HCEC 1CT (cell line): ENCODE results near the gene PIGA.

ENCODE experiments used
- DNase-seq: peaks from one replicate; pipeline ENCODE4 v3.0.0-alpha.2; 2017

PIGA gene, protein sequence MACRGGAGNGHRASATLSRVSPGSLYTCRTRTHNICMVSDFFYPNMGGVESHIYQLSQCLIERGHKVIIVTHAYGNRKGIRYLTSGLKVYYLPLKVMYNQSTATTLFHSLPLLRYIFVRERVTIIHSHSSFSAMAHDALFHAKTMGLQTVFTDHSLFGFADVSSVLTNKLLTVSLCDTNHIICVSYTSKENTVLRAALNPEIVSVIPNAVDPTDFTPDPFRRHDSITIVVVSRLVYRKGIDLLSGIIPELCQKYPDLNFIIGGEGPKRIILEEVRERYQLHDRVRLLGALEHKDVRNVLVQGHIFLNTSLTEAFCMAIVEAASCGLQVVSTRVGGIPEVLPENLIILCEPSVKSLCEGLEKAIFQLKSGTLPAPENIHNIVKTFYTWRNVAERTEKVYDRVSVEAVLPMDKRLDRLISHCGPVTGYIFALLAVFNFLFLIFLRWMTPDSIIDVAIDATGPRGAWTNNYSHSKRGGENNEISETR

DNA sequence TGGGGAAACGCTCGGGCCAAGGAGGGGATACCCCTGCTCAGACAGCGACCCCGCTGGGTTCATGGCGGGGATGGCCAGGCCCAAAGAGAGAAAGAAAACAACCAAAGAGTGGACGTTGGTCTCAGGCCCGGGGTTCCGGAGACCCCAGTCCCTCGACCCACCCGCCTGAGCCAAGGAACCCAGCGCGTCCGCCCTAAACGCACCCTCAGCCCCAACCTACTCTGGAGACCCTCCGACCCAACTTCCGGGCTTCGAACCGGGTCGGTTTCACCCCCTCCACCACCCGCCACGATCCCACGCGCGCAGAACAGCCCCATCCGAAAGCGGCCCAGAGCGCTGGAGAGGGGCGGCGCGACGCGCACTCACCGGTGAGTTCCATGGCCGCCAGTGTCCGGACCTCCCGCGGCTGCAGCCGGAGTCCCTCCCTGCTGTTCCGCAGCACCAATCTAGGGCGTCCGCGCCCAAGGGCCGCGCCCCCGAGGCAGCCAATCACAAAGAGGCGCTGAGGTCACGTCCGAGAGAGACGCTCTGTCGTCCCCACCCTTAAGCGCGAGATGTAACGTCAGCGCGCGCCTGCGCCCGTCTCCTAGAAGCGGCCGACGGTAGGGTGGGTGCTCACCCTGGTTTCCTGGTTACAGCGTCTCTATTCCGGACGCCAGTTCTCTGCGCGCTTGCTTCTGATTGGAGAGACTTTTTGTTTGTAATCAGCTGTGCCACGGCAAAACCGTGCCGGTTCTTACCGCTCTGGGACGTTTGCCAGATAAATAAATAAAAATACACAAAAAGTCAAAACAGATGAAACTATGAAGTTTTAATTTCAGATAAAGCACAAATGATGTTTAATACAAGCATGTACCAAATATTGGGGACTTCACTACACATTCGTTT is at the start of gene PIGA:
PIGA (minus strand) TSS at position 389 of the 888 bp plus-strand sequence. CDS start 3,593 bp downstream, outside the sequence.
- DNase-seq = peak; percentile 94

DNA sequence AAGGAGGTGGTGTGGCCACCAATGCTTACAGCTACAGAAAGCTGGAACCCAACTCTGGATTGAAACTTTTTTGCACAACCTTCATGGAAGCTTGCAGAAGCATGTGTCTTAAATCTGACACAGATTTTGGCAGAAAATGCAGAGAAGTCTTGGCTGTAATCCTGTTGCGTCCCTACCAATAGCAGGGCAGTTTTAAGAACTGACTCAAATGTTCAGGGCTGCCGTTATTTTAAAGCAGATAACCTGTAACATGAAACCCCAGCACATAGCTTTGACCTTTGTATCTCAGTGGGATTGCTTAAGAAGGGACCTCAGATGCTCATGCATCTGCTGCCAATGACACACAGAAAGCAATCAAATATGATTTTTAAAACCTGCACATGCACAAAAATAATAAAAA is 49.0 kb upstream of the PIGA start, which contains the start of gene VEGFD:
VEGFD (minus strand) TSS at position 110 of the 400 bp plus-strand sequence. CDS start 467 bp downstream, outside the sequence.
- peak; percentile 64 for DNase-seq

DNA sequence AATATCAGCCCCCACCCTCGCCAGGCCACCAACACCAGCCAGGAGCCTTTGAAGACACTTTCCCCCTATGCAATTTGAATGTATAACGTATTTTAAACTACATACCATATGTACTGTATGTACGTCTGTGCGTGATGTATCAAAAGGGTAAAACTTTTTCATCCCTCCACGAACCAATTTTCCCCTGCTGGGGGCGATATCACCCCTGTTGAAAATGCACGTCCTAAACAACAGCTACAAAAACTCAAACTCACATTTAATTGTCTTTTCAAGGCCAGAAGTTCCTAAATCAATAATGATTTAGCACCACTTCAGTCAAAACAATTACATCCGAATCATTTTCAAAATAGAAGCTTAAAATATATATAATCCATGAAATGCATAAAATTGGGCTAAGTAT is 47.5 kb upstream of the PIGA start:
- no peak for DNase-seq

DNA sequence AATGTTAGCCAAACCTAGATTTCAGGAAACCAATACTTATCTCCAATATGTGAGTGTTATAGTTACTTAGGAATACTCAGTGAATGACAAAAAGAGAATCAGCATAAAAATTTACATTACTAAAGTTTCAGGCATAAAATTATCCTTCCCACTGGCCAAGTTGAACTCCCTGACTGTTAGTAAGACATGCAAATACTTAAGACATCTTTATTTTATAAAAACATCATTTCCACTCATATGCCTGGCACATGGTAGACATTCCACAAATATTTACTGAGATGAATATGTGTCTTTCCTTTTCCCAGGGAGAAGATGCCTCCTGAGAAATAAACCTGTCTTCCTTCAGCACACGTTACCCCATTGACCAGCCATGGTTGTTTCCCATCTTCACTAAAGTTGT is 41.6 kb upstream of the PIGA start:
- DNase-seq = no peak

DNA sequence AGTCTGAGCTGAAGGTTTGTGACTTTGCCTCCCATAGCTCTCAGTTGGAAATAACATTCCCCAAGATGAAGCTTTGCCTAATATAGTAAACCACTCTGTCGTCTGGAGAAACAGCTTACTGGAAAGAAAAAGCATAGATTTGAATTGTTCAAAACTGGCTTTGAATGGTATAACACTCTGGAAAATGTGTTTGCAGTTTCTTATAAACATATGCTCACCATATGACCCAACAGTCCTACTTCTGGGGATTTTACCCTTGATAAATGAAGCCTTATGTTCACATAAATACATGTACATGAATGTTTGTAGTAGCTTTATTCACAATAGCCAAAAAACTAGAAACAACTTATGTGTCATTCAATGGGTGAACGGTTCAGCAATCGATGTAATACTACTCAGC is 38.7 kb upstream of the PIGA start:
- DNase-seq = no peak

DNA sequence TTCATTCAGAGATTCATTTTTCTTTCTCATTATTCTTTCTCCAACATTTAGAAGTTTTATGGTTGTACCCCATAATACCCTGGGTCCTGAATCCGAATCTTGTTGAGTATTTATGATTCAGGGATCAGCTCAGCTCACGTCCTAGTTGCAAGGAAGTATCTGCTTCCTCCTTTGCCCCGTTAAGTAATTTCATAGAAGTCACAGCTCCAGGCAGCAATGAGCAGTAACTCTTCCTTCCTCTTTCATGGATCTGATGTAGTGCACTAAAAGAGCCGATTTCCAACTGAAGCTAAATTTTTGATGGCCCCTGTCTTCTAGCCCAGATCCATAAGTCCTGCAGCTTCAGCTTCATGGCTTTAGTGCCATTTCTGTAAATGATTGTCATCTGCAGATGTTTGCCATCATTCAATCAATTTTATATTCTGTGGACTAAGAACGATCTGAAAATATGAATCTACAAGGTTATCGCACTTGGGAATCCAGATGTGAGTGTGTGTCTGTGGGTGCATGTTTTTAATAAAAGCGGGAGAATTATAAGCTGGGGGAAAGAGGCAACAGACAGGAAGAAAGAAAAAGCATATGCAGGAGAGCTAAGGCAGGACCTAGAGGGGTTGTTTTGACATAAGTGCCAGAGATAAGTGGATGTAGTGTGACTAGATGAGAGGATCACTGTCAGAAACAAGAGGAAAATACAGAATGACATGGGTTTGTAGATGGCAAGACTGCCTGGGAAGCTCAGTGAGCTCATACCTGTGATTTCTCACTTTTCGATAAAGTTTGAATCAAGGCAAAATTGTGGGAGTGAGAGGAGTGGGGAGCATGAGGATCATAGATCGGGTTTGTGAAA is 31.4 kb upstream of the PIGA start:
- no peak for DNase-seq

DNA sequence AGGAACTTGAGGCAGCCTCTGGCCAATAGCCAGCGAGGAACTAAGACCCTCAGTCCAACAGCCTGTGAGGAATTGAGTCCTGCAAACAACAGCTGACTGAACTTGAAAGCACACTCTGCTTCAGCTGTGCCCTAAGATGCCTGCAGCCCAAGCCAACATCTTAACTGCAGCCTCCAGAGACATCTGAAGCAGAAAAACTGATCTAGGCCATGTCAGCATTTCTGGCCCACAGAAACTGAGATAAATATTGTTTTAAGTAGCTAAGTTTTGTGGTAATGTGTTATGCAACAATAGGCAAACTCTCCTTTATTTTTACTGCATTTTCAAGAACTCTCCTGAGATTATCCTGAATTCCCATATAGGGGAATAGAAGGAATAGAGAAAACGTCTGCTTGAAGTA is 24.4 kb upstream of the PIGA start:
- DNase-seq = no peak

DNA sequence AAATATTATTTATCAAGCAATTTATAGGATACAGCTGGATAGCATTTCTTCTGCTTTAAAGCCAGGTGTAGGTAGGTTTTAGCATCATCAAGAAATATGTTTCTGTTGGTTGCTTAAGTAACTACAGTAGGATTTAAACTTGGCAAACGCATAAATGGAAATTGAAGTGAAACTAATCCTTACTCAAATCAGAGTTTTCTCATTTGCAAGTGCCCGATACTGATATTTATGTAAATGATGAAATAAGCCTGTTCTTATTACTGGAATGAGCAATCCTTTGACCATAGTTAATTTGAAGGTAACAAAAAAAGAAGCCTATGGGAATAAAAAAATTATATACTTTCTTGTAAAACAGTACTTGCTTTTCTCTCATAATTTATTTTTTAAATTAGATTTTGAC is 23.2 kb upstream of the PIGA start:
- no peak for DNase-seq

DNA sequence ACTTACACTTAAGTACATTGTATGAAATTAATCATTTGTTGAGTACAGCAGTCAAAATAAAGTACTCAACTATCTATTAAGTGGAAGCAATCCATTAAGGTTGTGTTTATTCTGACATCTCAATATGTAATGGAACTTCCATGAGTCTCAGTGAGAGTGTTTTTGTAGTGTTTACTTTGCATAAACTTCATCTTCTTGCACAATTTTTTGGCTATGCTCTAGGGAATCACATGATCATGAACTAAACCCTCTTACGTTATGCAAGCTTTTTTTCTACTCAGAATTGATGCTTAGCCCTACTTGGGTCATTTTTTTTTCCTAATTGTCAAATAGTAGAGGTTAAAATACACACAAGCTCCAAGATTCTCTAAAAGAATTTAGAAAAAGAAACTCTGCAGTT is 21.1 kb upstream of the PIGA start:
- DNase-seq = peak; percentile 51

DNA sequence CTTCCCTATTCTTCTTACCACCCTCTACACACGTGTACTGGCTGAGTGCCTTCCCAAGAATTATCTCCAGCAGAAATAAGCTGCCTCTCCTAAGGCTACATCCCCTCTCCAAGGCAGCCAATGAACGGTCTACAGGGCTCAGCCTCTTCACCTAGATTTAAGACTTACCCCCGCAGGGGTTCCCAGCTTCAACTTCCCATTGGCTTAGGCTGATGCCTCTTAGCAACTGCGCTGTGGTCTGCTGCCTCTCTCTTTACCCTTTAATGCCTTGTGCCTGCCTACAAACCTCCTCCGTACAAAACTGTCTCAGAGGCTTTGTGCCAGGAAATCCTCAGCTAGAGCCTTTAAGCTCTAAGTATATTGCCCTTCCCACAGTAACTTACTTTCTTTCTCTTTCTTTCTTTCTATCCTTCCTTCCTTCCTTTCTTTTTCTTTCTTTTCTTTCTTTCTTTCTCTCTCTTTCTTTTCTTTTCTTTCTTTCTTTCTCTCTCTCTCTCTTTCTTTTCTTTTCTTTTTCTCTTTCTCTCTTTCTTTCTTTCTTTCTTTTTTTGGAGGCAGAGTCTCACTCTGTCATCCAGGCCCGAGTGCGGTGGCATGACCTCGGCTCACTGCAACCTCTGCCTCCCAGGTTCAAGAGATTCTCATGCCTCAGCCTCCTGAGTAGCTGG is 15.1 kb upstream of the PIGA start:
- DNase-seq = no peak

DNA sequence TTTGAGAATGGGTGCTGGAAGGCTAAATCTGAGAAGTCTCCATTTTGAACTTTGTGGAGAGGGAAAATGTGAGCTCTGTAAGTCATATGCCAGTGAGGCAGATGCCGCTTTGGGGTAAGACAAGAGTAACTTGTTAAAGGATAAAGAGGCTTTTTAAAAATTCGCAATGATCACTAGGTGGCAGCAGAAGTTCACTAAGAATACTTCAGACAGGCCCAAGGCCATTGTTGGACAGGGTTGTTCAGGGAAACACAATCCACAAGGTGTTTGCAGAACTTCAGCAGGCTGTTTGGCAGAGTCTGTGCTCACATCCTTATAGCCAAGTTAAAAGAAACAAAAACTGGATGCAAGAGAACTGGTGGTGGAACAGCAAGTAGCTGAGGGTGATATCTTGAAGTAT is 13.7 kb upstream of the PIGA start:
- DNase-seq = peak; percentile 20

DNA sequence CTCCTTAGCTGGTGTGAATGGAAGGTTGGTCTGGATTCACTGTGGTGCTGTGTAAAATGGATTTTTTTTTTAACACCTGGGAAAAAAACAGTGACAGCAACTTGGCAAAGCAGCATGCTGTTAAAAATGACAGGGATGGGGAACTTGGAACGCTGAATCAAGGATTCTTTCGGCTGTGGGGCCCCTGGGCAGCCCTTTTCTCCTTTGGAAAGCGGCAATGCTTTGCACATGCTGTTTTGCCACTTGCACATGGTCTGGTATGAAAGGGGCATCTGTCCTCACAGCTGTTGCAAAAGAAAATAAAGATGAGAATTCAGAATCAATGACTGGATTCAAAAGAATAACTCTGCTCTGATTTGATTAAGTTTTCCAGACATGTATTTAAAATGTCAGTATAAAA is 10.7 kb upstream of the PIGA start:
- no peak for DNase-seq

DNA sequence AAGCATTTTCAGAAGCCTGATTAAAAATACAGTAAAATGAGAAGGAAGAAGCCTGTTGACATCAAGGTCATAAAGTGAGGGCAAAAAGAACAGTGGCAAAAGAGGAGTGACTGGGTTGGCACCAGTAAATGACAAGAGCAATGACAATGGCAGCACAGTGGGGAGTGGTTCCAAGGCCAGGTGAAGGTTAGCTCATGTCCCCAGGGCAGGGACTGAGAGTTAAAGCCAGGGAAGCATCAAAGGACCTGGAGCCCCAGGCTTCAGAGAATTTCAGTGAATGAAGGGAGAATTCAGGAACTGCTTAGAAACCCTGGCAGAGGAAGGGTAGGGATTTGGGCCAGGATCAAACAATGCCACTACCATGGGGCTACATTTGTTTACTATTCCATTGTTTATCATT is 8.8 kb upstream of the PIGA start:
- DNase-seq = no peak

DNA sequence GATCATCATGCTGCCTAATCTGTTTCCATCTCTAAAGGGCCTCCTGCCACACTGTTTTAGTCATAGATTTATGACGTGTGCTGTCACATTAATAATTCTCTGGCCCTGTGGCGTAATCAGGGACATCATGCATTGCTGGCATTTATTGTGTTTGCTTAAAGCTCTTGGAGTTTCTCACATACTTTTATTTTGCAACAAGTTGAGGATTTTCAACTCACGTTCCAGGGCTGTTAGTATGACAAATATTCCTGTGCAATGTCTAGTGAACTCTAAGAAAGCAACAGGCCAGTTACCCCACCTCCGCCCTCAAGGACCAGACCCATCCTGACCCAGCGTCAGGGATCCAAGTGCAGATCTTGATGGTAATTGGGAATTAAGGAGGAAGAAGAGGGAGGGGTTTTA is 7.8 kb upstream of the PIGA start:
- DNase-seq = peak; percentile 32

DNA sequence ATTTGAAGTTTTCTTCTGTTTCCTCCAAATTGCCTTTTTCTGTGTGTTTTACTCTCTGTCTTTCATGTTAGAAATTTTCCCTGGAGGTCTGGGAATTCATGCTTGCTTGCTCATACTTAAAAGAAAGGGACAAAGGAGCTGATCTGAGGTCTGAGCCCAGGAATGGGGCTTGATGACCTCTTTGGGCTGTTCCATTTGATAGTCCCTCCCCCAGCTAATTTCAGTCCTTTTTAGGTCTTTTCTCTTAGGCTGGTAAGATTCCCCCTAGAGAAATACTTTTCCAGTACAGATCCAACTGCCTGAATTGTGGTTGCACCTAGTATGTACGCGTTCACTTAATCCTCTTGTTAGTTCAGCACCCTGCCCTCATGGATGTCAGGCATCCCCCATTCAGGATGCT is 5.5 kb upstream of the PIGA start:
- DNase-seq = no peak

DNA sequence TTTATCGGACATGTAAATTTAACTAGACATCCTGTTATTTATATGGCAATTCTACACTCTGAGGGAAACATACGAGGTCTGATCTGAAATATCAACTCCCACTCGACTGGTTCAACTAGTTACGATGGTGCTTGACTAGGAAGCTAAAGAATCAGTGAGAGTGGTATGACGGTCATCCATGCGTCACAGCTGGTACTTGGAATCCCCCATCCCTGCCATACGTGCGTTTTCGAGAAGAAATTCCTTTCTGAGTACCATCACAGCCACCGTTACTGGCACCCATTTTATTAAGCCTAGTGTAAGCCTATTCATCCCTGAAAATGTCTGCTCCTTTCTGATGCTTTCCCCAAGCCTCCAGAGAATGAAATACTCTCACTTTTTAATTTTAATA is 695 bp upstream of the PIGA start:
- peak; percentile 3 for DNase-seq

DNA sequence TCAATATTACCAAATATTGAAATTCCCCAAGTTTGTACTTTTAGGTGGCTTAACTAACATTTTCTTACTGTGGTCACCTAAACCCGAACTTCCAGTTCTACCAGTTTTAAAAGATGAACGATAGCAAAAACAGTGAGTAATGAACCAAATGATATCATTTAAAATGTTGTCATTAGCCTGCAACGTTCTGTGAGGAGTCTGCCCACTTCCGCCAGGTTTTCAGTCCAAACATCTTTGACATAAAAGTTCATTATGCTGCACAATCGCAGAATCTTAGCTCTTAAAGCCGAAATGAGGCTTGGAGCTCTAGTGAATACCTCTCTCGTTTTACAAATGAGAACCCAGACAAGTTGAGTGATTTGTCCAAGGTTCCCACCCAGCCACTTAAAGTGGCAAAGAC is 762 bp downstream of the PIGA start:
- DNase-seq = peak; percentile 28

DNA sequence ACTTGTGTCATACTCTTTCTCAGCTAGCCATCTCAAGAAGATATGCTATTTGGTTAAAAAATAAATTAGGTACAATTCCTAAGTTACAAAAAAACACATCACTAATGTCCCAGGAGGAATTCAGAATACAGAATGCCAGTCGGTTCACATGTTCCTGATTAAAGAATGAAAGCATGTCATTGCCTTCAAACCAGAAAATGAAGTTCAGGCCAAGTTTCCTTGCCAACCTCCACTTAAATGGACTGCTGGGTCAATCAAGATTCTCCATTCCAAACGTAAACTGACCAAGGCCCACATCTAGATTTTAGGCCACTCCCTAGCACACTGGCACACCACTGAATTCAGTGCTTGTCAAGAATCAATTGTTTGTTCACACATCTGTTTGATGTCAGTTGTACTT is 6.5 kb downstream of the PIGA start:
- no peak for DNase-seq

DNA sequence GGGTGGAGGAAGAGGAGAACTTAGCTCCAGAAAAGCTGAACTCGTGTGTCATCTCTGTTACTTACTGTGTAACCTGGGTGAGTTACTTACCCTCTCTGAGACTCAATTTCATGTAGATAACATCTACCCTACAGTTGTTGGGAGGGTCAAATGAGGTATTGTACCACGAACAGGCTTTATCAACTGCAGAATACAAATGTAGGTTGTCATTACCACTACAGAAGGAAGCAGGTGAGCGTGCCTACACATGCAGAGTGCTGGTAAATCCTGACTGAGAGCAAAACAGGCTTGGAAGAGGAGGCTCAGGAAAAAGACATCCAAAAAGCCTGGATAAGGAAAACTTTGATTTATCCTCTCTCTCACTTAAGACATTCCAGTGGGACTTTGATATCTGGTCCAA is 7.2 kb downstream of the PIGA start:
- DNase-seq = no peak

DNA sequence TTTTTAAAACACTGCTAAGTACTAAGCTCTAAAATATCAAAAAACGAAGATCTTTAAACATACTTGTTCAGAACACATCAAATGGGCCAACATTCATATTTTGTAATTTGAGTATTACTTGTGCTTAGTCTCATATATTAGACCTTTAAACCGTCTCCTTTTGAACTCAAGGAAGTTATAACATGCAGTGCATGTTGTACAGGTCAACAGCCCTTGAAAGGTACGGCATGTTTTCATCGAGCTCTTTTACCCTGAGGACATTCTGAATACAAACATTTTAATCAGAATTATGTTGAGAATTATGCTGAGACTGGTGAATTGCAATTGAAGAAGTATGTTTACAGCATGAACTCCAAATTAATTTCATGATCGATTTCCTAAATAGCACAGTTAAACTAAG is 12.9 kb downstream of the PIGA start:
- DNase-seq = no peak

DNA sequence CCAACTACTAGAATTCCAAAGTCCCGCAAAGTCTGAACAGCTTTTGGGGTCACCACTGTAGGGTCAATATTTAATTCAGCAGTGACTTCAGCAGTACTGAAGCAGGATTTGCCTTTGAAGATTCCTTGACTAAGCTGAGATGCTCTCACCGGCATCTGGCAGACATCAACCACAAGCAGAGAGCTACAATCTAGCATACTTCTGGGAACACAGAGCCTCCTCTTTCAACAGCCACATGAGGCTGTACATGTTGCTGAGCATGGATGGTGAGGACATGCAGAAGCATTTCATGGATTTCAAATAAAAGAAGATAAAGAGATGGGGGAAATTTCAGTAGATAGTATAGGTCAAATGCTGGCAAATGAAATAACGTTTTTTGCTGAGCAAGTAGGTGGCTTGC is 13.3 kb downstream of the PIGA start:
- no peak for DNase-seq

DNA sequence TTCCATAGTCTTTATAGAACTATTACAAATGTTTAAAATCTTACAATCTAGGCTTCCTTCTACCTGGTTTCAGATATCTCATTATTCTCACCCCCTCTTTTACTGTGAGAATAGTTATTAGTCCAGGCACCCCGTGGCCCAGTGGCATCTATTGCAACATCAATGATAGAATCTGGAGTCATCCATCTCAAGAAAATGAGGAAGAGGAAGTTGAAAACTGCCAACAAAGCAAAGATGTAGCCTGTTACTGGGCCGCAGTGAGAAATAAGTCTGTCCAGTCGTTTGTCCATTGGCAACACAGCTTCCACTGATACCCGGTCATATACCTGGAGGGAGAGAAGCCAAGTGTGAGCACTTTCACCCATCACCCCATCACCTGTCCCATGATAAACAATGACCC is 13.9 kb downstream of the PIGA start:
- DNase-seq = no peak
